Esophagus muscularis mucosa (tissue), 4 donors: ENCODE data around the gene ESF1.

Experiments
- CTCF ChIP-seq, 3 experiments: fragments of 200-600 bp in 2 of 3; fragments of 450-650 bp in 1 of 3; sonication (generic) in 2 of 3; IDR thresholded peaks; one replicate each; pipeline ENCODE4 v1.5.1; 2017 to 2019; ENCODE audit warnings: antibody characterized with exemption in 3 of 3, mild to moderate bottlenecking in 2 of 3, moderate library complexity in 1 of 3
- EP300 ChIP-seq: sonication (generic); formaldehyde crosslinking; IDR thresholded peaks from one replicate; pipeline ENCODE4 v1.6.1; 2017; ENCODE audit warnings: antibody characterized with exemption
- POLR2A ChIP-seq: fragments of 450-650 bp; IDR thresholded peaks from one replicate; pipeline ENCODE4 v1.6.1; 2017; ENCODE audit warnings: antibody characterized with exemption, moderate library complexity, mild to moderate bottlenecking, low read depth
- POLR2AphosphoS5 ChIP-seq, 2 donors: sonication (generic); formaldehyde crosslinking; IDR thresholded peaks; one replicate each; pipeline ENCODE4 v1.6.1; 2017; ENCODE audit warnings: antibody characterized with exemption in 2 of 2

GRCh38 chr20:13810446-13810845, 25.7 kb upstream of the ESF1 start:
- no peak for TF ChIP-seq CTCF (IDR thresholded peaks at IDR 0.05)
- TF ChIP-seq POLR2A = no peak
- TF ChIP-seq EP300 = no peak
- no peak for TF ChIP-seq POLR2AphosphoS5 (IDR thresholded peaks at IDR 0.05)
